Activated CD8-positive, alpha-beta memory T cell treated with anti-CD3 and anti-CD28 coated beads for 36 hours (primary cell): ENCODE measurements around the gene SNCB. TPM values are rescaled to one million over a fixed set of nuclear protein-coding genes. Genes with fewer than 3 reads are reported as not detected.

ENCODE experiments used
- CTCF ChIA-PET: fragments of 350-600 bp; sonication (Branson Sonifier 250); formaldehyde crosslinking; loops from one replicate; lab custom pipeline; 2021; ENCODE audit warnings: antibody characterized with exemption; lab: Charles Lee
- POLR2A ChIA-PET: fragments of 350-600 bp; sonication (Branson Sonifier 250); formaldehyde crosslinking; loops from one replicate; lab custom pipeline; 2021; ENCODE audit warnings: antibody characterized with exemption; lab: Charles Lee
- total RNA-seq, 2 experiments: library from RNA; stranded (reverse); gene quantifications; one replicate each; pipeline ENCODE4 v1.2.3, GENCODE V29; 2021

Gene SNCB
- total RNA-seq, 2 experiments from 2014 or later, result not detected

- POLR2A ChIA-PET, result no interaction called here
- CTCF ChIA-PET, result interaction anchor here (1.1 to 2.7 kb wide), 7 partner anchors 9 to 86 kb away, joined by 3 to 7 read pairs (median 5); no protein-coding TSS in a partner anchor
Observed at GRCh38 chr5:176574297-176574591, 56.1 kb downstream of the SNCB start.

GRCh38 chr5:176573564-176574296 lies 56.6 kb downstream of the SNCB start:
- ChIA-PET POLR2A (interaction anchor here (0.7 kb wide), 1 partner anchor 40 kb away, joined by 3 read pairs; no protein-coding TSS in a partner anchor), CTCF (interaction anchor here (0.6 to 2.7 kb wide), 10 partner anchors 10 to 87 kb away, joined by 3 to 8 read pairs (median 4); no protein-coding TSS in a partner anchor)

Other genes with a start within 250 kb of the SNCB start
- gene NOP16, start 241.9 kb downstream of the SNCB start, total RNA-seq, result 100 to 1,000 TPM; 151 to 163 TPM
- gene HIGD2A, start 241.8 kb downstream of the SNCB start, total RNA-seq, result 10 to 100 TPM; 91.5 to 93.6 TPM
- gene CLTB, start 214.0 kb downstream of the SNCB start, total RNA-seq, result 10 to 100 TPM; 61.6 to 67.5 TPM
- gene FAF2, start 182.1 kb downstream of the SNCB start, total RNA-seq, result 10 to 100 TPM; 41.7 to 42.9 TPM
- 10 to 100 TPM; 47.2 to 50.5 TPM for gene RNF44, start 93.1 kb downstream of the SNCB start, total RNA-seq
- under 1 TPM; 0.06 to 0.50 TPM for gene CDHR2, start 81.2 kb downstream of the SNCB start, total RNA-seq
- 1 to 10 TPM; 2.7 to 3.0 TPM for gene GPRIN1, start 20.4 kb downstream of the SNCB start, total RNA-seq
- not detected for gene EIF4E1B, start 141 bp upstream of the SNCB start, total RNA-seq
- 10 to 100 TPM; 36.6 to 37.9 TPM for gene TSPAN17, start 16.9 kb upstream of the SNCB start, total RNA-seq
- gene UNC5A, start 180.0 kb upstream of the SNCB start, total RNA-seq, result not detected